ENCODE measurements around the gene APOA5. TPM values are rescaled to one million over a fixed set of nuclear protein-coding genes. Genes with fewer than 3 reads are reported as not detected.

APOA5 gene
- total RNA-seq, 1 experiment from 2014 or later, result not detected

- Histone ChIP-seq H3K79me2 (ENCODE audit: low read length) (no peaks in the 10 kb centered on the region), H2AFZ (ENCODE audit: low read length) (0 out of 2 replicates have a peak overlapping the region, but pooled peaks have one; percentile 1), H4K20me1 (ENCODE audit: low read length) (no peaks in the 10 kb centered on the region), H3K27me3 (ENCODE audit: low read length) (no peaks in the 10 kb centered on the region), H3K36me3 (ENCODE audit: low read depth, low read length) (no peaks in the 10 kb centered on the region), H3K4me1 (ENCODE audit: insufficient read depth, low read length) (peaks cover 6% of the 10 kb centered on the region; the same call in 1 of the 2 replicates), H3K9ac (ENCODE audit: low read length) (no peak overlapping the region), H3F3A (ENCODE audit: low read length, unreplicated experiment) (no peaks in the 10 kb centered on the region), H3K9me2 (replicated peaks; ENCODE audit: low read length) (no peaks in the 10 kb centered on the region; the same call in 1 of the 2 replicates), H3K27ac (ENCODE audit: low read length) (no peak overlapping the region), H3K4me3 (ENCODE audit: low read length) (no peak overlapping the region), H3K9me3 (ENCODE audit: low read length) (no peaks in the 10 kb centered on the region), H3K4me2 (ENCODE audit: low read length) (no peak overlapping the region)
- no TSS peak for BruUV-seq (replicated peaks)
- ChIA-PET POLR2A (ENCODE audit: unreplicated experiment) (no interaction called here), CTCF (no interaction called here)
- intact Hi-C loops (cut with micrococcal nuclease), result no loop called here
- ATAC-seq, result no peak
- DNase-seq, result no peak
- TF ChIP-seq CTCF (conservative IDR thresholded peaks at IDR 0.05; ENCODE audit: low read depth, low read length) (no peak), EZH2phosphoT487 (IDR thresholded peaks at IDR 0.05; ENCODE audit: borderline replicate concordance, low read length) (no peak)
Observed at GRCh38 chr11:116811194-116811593, 19.5 kb upstream of the APOA5 start.

- H2AFZ ChIP-seq (ENCODE audit: low read length), result peak overlapping the region; percentile 31
- peaks cover 6% of the 10 kb centered on the region; the same call in 1 of the 2 replicates for H3K4me1 ChIP-seq (ENCODE audit: insufficient read depth, low read length)
- BruUV-seq (replicated peaks), result no TSS peak
- no peaks in the 10 kb centered on the region for H3K79me2 ChIP-seq (ENCODE audit: low read length)
- H3K9me3 ChIP-seq (ENCODE audit: low read length), result no peaks in the 10 kb centered on the region
- no peaks in the 10 kb centered on the region for H3K27me3 ChIP-seq (ENCODE audit: low read length)
- DNase-seq (peak; percentile 43), ATAC-seq (no peak; the same call in 1 of the 2 replicates)
- no peak overlapping the region for H3K9ac ChIP-seq (ENCODE audit: low read length)
- no peak overlapping the region for H3K4me2 ChIP-seq (ENCODE audit: low read length)
- no peak for TF ChIP-seq EZH2 (IDR thresholded peaks at IDR 0.05; ENCODE audit: low read length, unreplicated experiment)
- TF ChIP-seq CTCF (conservative IDR thresholded peaks at IDR 0.05; ENCODE audit: low read depth, low read length), result no peak
- no peak for TF ChIP-seq EZH2phosphoT487 (IDR thresholded peaks at IDR 0.05; ENCODE audit: borderline replicate concordance, low read length)
- ChIA-PET CTCF (no interaction called here), POLR2A (ENCODE audit: unreplicated experiment) (no interaction called here)
- H4K20me1 ChIP-seq (ENCODE audit: low read length), result no peaks in the 10 kb centered on the region
- H3K9me2 ChIP-seq (replicated peaks; ENCODE audit: low read length), result no peaks in the 10 kb centered on the region
- no peak overlapping the region for H3K4me3 ChIP-seq (ENCODE audit: low read length)
- intact Hi-C loops (cut with micrococcal nuclease), result no loop called here
- no peaks in the 10 kb centered on the region for H3K36me3 ChIP-seq (ENCODE audit: low read depth, low read length)
- no peaks in the 10 kb centered on the region for H3F3A ChIP-seq (ENCODE audit: low read length, unreplicated experiment)
- H3K27ac ChIP-seq (ENCODE audit: low read length), result no peak overlapping the region
Observed at GRCh38 chr11:116808262-116809175, 16.8 kb upstream of the APOA5 start.

Data from PC-3 (cell line).